Measurements from ENCODE around the gene CNTN1.

DNA sequence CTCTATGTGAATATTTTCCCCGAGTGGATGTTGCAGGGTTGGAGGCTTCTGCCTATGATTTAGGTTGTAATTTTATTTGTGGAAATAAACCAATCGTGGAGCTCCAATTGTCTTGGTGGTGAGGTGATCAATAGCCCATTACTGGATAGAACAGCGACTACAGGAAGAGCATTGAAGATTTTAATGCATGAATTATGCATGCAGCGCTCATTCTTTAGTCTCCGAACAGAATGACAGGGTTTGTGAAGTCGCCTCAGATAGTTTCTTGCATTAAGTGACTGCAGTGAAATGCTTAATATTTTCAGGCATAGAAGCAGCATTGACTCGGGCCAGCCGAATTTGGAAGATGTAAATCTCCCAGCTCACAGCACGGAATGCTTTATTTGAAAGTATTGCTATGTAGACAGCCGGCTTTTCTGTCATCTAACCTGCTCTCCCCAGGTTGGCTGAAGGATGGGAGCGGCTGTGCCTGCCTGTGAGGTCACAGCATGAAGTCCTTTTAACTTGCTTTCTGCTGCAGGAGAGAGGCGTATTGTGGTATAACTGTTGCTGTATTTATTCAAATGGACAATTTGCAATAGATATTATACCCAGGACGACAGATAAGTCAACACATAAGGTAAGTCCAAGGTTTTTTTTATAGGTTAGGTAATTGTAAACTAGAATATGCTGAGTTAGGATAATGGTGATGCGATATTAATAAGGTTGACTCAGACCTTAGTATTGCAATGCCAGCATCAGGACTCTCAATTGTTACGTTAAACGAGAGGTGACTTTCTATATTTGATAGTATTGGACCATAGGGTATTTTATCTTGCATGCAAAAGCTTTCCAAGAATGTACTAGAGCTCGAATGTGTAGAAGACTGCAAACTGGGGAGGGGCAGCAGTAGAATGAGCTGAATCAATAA, 135.7 kb downstream of the CNTN1 start:
- no peak for TF ChIP-seq POLR2A (IDR thresholded peaks at IDR 0.05; ENCODE audit: low read depth, low read length)
- no peak for TF ChIP-seq POLR2AphosphoS5 (IDR thresholded peaks at IDR 0.05; ENCODE audit: low read depth, low read length)
- no peak for TF ChIP-seq TAF1 (IDR thresholded peaks at IDR 0.05; ENCODE audit: borderline replicate concordance, low read depth, low read length)
